ENCODE results near the gene GNAS. TPM values are rescaled to one million over a fixed set of nuclear protein-coding genes. Genes with fewer than 3 reads are reported as not detected.

GNAS gene
- total and polyA plus RNA-seq, 9 of the 15 experiments (the other 6 are each of a cell fraction or from before 2014, with no cell fraction given), result 128 to 648 (median 266) TPM

GRCh38 chr20:58840816-58841538 is 11.5 kb upstream of the GNAS start:
- in situ Hi-C loops (cut with MboI) (loop anchor here (10.0 kb wide), 1 partner anchor 186 kb away; the partner anchor contains the start of gene STX16), intact Hi-C loops (cut with micrococcal nuclease) (no loop called here)
- peaks cover 0 to 12% of the 10 kb centered on the region in 2 experiments; a peak in 1 of 5 replicates for H3K4me1 ChIP-seq (replicated peaks in 1 of 2; ENCODE audit: control insufficient read depth in 2 of 2, insufficient read depth in 2 of 2, low read length in 2 of 2)
- H3K4me2 ChIP-seq (ENCODE audit: insufficient read depth, low read length), result no peak overlapping the region
- no peak overlapping the region for H3K9ac ChIP-seq (ENCODE audit: insufficient read depth in 1 of 2, low read depth in 2 of 2, low read length in 2 of 2)
- H3K36me3 ChIP-seq (ENCODE audit: control insufficient read depth, insufficient read depth, low read length), result no peaks in the 10 kb centered on the region
- DNase-seq (ENCODE audit: extremely low read depth in 1 of 4, low spot score in 3 of 4) (no peak), ATAC-seq (no peak), FAIRE-seq (no peak)
- BruUV-seq (replicated peaks), result no TSS peak
- no peak for TF ChIP-seq ELK3 (CRISPR knock-in tag; IDR thresholded peaks at IDR 0.05)
- no peak for TF ChIP-seq MEF2A (IDR thresholded peaks at IDR 0.05; ENCODE audit: control insufficient read depth, low read depth, low read length)
- TF ChIP-seq ZNF274 (IDR thresholded peaks at IDR 0.05; ENCODE audit: borderline replicate concordance, low read depth, low read length), result no peak
- TF ChIP-seq ZNF764 (CRISPR knock-in tag; IDR thresholded peaks at IDR 0.05; ENCODE audit: low read depth), result no peak
- TF ChIP-seq KDM5B (IDR thresholded peaks at IDR 0.05; ENCODE audit: insufficient replicate concordance, low read depth, low read length), result no peak
- no peak for TF ChIP-seq CGGBP1 (CRISPR knock-in tag; IDR thresholded peaks at IDR 0.05)
- TF ChIP-seq PURB (CRISPR knock-in tag; IDR thresholded peaks at IDR 0.05; ENCODE audit: low read depth), result no peak
- no peak for TF ChIP-seq FOXJ2 (tag; IDR thresholded peaks at IDR 0.05)
- no peak for TF ChIP-seq ZZZ3 (IDR thresholded peaks at IDR 0.05)
- TF ChIP-seq ATF6 (CRISPR knock-in tag; IDR thresholded peaks at IDR 0.05), result no peak
- no peak for TF ChIP-seq STAG1 (CRISPR knock-in tag; IDR thresholded peaks at IDR 0.05; ENCODE audit: borderline replicate concordance)
- no peak for TF ChIP-seq KAT2B (IDR thresholded peaks at IDR 0.05; ENCODE audit: low read depth, low read length)
- ChIA-PET CTCF (ENCODE audit: low intra/inter-chr PET ratio) (no interaction called here), POLR2A (interaction anchor here (0.6 kb wide), 1 partner anchor 23 kb away, joined by 3 read pairs; no protein-coding TSS in a partner anchor)
- no peaks in the 10 kb centered on the region for H3K79me2 ChIP-seq (ENCODE audit: control insufficient read depth, insufficient read depth, low read length)
- no peak overlapping the region for H3K27ac ChIP-seq (ENCODE audit: extremely low read depth, low read depth, low read length)
- peaks cover 12 to 38% of the 10 kb centered on the region in 2 experiments; a peak in 4 of 5 replicates for H3K27me3 ChIP-seq (ENCODE audit: control insufficient read depth in 2 of 2, insufficient read depth in 2 of 2, low read length in 2 of 2)
- H4K20me1 ChIP-seq (replicated peaks; ENCODE audit: control insufficient read depth, insufficient read depth, low read length), result 0 out of 2 replicates have a peak, but pooled peaks cover 4% of the 10 kb centered on the region
- H3K4me3 ChIP-seq, result no peak overlapping the region
- no peak overlapping the region for H2AFZ ChIP-seq (ENCODE audit: low read depth, low read length)
- 54% methylated on average over 22 of the region's 51 CpGs for WGBS (ENCODE audit: insufficient coverage, low coverage, missing lambda C conversion rate)
- no peaks in the 10 kb centered on the region for H3K9me1 ChIP-seq (ENCODE audit: control insufficient read depth, insufficient read depth, low read length)
- no peaks in the 10 kb centered on the region for H3K9me3 ChIP-seq (replicated peaks; ENCODE audit: control insufficient read depth, insufficient read depth, low read depth, low read length)
